ENCODE results near the gene CGB8.
"Not testable (repeated sequence)": the region's sequence is repeated elsewhere in the genome, so short reads cannot be mapped to it uniquely, and the experiment has no call there.

The CGB8 gene

DNA sequence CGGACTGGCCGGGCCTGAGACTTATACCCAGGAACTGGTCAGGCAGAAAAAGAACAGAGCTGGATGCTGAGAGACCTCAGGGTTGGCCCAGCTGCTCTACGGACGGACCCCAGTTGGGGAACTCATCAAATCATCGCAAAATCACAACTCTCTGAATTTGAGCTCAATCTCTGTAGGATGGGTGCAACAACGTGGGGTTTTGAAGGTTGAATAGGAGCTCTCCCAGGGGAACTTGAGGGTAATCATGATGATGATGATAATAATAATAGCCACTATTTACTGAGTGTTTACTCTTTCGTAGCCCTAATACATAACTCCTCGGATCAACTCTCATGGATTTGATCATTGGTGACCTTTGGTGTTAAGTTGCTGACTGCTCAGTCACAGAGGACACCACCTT, 18.6 kb downstream of the CGB8 start:
- DNase-seq = not testable (repeated sequence)

DNA sequence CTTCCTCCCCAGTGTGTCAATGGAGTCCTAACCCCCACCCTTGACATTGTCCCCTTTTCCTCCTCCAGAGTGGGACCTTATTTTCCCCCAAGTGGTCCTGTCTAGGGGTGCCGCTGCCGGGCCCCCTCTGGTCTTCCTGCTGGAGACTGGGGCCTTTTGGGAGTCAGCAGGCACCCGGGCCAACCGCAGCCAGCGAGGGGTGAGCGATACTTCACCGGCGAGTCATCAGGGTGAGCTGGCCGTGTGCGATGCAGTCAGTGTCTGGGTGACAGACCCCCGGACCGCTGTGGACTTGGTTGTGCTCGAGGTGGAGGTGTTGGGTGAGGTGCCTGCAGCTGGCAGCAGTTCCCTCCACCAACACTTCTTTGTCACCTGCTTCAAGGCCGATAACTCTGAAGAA, 19.2 kb downstream of the CGB8 start:
- DNase-seq = peak; percentile 46

DNA sequence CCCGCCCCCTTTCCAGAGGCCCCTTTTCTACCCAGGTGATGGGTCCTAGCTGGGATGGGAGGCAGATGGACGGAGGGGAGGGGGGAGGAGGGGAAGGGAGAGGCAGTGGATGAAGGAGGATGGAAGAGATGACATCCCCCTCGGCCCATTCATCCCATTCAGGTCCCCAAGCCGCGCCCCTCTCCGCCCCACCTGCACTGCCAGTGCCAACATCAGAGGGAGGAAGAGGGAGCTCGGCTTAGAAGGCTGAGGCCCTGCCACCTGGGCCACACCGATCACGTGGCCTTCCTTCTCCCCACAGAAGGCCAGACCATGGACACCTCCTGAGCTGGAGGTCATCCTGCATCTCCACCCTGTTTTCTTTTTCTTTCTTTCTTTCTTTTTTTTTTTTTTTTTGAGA, 20.2 kb downstream of the CGB8 start:
- not testable (repeated sequence) for DNase-seq

DNA sequence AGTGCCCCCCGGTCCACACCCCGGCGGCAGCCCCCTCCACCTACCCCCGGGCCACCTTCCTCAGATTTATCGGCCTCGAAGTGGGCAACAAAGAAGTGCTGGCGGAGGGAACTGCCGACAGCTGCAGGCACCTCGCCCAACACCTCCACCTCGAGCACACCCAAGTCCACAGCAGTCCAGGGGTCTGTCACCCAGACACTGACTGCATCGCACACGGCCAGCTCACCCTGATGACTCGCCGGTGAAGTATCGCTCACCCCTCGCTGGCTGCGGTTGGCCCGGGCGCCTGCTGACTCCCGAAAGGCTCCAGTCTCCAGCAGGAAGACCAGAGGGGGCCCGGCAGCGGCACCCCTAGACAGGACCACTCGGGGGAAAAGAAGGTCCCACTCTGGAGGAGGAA, 23.3 kb downstream of the CGB8 start:
- not testable (repeated sequence) for DNase-seq

GRCh38 chr19:49025088-49025487, 23.8 kb downstream of the CGB8 start:
- not testable (repeated sequence) for DNase-seq

- not testable (repeated sequence) for DNase-seq
Measured at GRCh38 chr19:49024233-49024632, 24.7 kb downstream of the CGB8 start, which contains the start of gene CGB3. Gene CGB3, minus strand, starts transcription at chr19:49024333. Its CDS starts 362 bp downstream, at chr19:49023971.

GRCh38 chr19:49022116-49022515, 26.8 kb downstream of the CGB8 start:
- no peak for DNase-seq

DNA sequence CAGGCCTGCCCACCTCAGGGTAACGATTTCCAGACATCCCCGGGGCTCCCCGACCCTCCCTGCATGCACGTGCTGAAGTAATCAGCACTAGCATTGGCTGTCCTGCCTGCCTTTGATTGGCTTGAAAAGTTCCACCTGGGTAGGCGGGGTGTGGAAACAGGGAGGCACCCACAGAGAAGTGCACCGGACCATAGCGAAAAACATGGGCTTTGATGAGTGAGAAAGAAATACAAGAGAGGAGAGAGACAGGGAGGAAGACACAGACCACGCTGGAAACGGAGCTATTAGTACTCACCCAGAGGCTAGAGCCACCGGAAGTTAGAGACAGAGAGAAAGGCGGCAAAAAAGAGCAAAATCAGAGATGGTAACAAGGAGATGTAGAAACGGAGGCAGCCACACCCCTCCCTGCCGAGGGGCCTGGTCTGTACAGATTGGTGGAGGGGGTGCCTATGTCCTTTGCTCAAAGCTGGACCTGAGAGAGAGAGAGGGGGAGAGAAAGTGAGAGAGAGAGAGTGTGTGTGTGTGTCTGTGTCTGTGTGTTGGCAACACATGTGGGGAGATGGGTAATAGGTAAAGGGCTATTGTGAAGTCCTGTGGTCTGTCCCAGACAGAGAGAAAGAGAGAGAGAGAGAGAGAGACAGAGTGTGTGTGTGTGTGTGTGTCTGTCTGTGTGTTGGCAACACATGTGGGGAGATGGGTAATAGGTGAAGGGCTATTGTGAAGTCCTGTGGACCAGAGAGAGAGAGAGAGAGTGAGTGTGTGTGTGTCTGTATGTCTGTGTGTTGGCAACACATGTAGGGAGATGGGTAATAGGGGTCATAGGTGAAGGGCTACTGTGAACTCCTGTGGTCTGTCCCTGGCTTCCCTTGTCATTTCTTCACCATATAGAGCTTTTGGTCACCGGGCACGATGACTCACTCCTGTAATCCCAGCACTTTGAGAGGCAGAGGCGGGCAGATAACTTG, 27.7 kb downstream of the CGB8 start:
- peak; percentile 33 for DNase-seq

DNA sequence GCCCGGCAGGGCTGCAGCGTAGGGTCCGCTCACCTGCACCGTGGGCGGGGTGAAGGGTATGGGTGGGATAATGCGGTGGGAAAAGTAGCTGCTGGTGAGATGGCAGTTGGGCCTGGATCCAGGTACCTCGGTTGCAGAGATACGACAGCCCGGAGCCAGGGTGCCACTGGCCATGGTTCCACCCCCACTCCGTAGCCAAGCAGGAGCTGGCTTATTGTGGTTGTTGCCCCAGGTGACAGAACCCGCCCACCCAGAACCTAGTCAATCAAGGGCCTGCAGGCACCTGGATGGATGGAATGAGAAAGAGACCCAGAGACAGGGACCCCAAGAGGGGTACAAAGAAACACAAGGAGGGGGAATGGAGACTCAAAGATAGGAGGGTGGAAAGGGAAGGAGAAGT, 28.6 kb downstream of the CGB8 start:
- DNase-seq = no peak

DNA sequence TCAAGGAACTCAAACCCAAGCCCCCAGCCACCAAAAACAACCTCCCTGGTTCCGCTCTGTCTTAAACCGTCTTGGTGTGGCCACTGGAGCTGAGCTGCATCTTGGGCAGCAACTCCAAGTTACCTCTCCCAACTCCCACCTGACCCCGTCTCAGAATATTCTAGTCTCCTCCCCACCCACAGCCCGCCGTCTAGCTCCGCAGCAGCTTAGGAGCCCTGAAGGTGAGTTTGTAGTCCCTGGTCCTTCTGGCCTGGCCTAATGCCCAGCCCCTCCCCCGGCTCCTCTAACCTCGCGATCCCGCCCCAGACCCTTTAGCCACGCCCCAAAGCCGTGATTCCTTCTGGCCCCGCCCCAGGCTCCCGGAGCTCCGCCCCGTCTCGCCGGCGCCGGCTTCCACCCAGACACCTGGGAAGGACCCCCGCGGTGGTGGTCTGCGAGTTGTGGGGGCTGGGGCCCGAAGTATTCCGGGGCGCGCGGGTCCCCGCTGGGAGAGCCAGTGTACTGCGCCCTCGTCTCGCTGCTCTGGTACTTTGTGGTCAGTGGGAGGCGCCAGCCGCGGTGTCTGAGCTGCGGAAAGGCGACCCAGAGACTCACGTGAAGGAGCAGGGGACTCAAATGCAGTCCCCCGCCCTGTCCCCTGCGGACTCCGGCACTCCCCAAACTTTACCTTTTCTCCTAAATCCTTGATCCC, 29.5 kb downstream of the CGB8 start:
- peak; percentile 40 for DNase-seq

- DNase-seq = peak; percentile 6
Measured at GRCh38 chr19:49018388-49019241, 30.3 kb downstream of the CGB8 start.

- peak; percentile 69 for DNase-seq
Measured at GRCh38 chr19:49017666-49018351, 31.1 kb downstream of the CGB8 start.

GRCh38 chr19:49017041-49017665, 31.8 kb downstream of the CGB8 start, which contains the start of gene LHB:
Gene LHB, minus strand, starts transcription at chr19:49017091. Its CDS starts 10 bp downstream, at chr19:49017081.
- no peak for DNase-seq

DNA sequence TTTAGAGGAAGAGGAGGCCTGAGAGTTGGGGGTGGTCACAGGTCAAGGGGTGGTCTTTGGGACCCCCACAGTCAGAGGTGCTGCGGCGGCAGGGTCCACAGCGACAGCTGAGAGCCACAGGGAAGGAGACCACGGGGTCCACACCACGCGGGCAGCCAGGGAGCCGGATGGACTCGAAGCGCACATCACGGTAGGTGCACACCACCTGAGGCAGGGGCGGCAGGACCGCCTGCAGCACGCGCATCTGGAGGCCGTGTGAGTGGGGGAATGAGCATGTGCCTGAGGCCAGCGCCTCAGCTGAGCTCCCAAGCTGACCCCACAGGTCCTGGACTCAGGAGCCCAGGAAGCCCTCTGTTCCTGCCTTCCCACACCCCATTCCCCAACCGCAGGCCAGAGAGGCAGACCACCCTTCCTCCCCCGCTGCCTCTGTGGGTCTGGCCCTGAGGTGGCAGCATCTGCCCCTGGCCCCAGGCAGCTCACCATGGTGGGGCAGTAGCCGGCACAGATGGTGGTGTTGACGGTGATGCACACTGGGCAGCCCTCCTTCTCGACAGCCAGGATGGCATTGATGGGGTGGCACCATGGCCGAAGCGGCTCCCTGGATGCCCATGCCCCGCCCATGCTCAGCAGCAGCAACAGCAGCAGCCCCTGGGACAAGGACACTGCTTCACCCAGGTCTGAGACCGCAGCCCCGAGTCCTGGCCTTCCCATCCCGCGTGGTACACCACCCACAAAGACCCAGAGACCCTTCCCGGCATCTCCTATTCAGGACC, 32.7 kb downstream of the CGB8 start:
- no peak for DNase-seq

- DNase-seq = no peak
Measured at GRCh38 chr19:49014870-49015255, 34.0 kb downstream of the CGB8 start.

- DNase-seq = no peak
Measured at GRCh38 chr19:49014123-49014869, 34.6 kb downstream of the CGB8 start.

DNA sequence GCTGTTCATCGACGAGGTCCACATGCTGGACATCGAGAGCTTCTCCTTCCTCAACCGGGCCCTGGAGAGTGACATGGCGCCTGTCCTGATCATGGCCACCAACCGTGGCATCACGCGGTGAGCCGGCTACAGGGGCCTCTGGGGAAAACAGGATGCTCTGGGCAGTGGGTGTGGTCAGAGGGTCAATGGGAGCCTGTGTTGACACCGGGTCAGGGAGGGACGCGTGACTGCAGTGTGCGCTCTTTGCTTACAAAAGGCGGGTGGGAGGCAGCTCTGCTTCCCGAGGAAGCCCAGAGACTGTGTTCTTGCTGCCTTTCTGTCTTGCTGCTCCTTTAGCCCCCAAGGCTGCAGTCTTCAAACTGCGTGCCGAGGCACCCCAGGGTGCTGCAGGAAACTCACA, 37.7 kb downstream of the CGB8 start:
- no peak for DNase-seq

- DNase-seq = no peak
Measured at GRCh38 chr19:49010453-49010852, 38.5 kb downstream of the CGB8 start.

- DNase-seq = no peak
Measured at GRCh38 chr19:49009828-49010227, 39.1 kb downstream of the CGB8 start.

- no peak for DNase-seq
Measured at GRCh38 chr19:49006905-49007304, 42.0 kb downstream of the CGB8 start.

Measured in fibroblast of skin of scalp (primary cell).